MG63 (cell line): ENCODE results near the gene FBXO44. TPM values are rescaled to one million over a fixed set of nuclear protein-coding genes. Genes with fewer than 3 reads are reported as not detected.
A peak's percentile ranks its signal among the peaks of the same experiment; 100 is the strongest.

Experiments
- DNase-seq: peaks from one replicate; pipeline ENCODE4 v3.0.0-alpha.2; 2020
- H3K27me3 ChIP-seq: fragments of 250-450 bp; sonication (Bioruptor Pico); 2 replicates; pipeline ENCODE4 v1.5.1; 2020; ENCODE audit warnings: mild to moderate bottlenecking, moderate library complexity
- H3K36me3 ChIP-seq: fragments of 250-450 bp; sonication (Bioruptor Pico); 2 replicates; pipeline ENCODE4 v1.5.1; 2020; ENCODE audit warnings: mild to moderate bottlenecking, moderate library complexity
- H3K4me3 ChIP-seq: fragments of 250-450 bp; sonication (Bioruptor Pico); 2 replicates; pipeline ENCODE4 v1.5.1; 2020; ENCODE audit warnings: mild to moderate bottlenecking, moderate library complexity
- H3K9me3 ChIP-seq: fragments of 250-450 bp; sonication (Bioruptor Pico); 2 replicates; pipeline ENCODE4 v1.5.1; 2020; ENCODE audit warnings: mild to moderate bottlenecking, moderate library complexity
- total RNA-seq: library from RNA; depleted of rRNA; stranded (reverse); fragments of >200 nt; shearing (Covaris generic); gene quantifications from 2 replicates; pipeline ENCODE4 v1.2.3, GENCODE V29; 2014; ENCODE audit warnings: low replicate concordance

Gene FBXO44
- total RNA-seq, 1 experiment from 2014 or later: 23.1 TPM

DNA sequence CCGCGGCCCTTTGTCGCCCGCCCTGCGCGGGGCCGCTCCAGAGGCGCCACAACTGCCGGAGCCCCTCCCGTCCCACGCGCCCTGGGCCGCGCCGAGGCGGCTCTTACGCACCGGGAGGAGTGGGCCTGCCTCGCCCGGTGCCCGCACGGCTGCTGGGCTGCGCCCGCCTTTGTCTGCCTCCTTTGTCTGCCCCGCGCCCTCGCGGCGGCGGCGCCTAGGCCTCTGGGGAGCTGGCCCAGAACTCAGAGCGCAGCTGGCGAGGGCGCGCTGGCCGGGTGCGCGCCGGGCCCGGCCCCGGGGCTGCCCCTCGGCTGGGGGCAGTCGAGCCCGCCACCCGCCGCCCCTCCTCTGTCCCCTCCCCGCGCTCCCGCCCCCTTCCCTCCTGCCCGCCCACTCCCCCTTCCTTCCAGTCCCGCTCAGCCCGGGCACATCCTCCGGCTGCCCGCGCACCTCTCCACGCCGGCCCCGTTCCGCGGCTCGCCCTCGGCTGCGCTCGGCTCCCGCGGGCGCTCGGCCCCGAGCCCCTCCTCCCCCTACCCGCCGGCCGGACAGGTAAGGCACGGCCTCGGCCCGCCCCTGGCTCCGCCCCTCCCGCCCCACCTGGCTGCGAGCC is 36.7 kb downstream of the FBXO44 start, which contains the start of gene DRAXIN:
TSS of gene DRAXIN (plus strand) at position 409 of the 613 bp plus-strand sequence. CDS start 14,549 bp downstream, outside the sequence.
- Histone ChIP-seq H3K4me3 (no peak within 1 kb of the TSS), H3K27me3 (peaks cover 8% of the 10 kb centered on the region), H3K36me3 (no peaks in the 10 kb centered on the region), H3K9me3 (no peaks in the 10 kb centered on the region)
- peak; percentile 18 for DNase-seq

DNA sequence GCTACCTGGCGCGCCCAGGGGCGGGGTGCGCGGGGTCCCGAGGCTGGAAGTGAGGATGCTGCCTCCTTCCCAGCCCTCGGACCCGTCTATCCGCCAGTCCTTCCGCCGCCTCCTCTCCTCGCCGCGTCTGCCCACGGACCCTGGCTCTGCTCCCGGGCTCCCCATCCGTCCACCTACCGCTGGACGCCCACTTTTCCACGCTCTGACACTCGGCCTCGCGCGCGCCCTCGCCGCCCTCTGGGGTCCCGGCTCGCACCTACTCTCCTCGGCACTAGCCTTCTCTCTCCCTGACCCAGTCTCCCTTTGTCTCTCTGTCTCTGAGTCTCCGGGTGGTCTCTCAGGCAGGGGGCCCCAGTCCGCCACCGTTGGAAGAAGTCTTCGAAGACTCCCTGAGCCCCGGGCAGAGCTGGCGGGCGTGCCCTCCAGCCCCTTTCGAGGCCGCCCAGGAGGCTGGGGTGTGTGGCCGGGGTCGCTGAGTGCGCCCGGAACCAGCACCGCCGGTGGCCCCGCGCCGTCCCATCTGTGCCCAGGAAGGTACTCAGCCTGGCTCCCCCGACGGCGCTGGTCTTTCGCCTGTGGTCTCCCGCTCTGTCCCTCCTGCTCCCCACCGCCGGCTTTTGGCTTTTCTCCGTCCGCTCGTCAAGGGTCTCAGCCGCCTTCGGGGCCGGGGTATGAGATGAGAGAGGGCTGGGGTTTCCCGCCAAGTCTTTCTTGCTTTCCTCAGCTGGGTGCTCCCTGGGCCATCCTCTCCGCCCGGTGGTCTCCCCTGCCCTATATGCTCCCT is 37.4 kb downstream of the FBXO44 start:
- no peak for DNase-seq
- peaks cover 8% of the 10 kb centered on the region for H3K27me3 ChIP-seq

DNA sequence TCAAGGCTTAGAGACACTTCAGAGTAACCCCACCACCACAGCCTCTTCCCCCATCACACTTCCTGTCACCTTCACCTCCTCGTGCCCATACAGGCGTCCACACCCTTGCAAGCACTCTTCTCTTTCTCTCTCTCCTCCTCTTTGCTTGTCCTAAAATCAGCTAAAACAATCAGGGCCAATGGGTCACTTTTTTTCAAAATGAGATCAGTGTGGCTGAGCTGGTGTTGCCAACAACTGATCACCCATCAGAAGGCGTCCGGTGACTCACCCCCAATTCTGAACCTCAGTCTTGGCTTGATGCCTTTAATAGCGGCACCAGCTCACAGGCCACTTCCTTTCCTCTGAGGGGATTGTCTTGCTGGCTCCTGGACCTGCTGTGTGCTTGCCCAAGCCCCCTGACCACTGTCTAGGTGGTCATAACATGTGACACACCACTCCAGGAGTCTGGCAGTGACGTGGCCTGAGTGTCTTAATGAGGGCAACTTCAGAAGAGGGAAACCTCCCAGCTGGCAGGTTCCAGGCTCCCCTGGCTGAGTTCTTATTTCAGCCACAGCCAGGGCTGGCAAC is 38.4 kb downstream of the FBXO44 start:
- no peaks in the 10 kb centered on the region for H3K36me3 ChIP-seq
- peak; percentile 92 for DNase-seq
- no peaks in the 10 kb centered on the region for H3K9me3 ChIP-seq
- H3K4me3 ChIP-seq: no peak overlapping the region
- peaks cover 8% of the 10 kb centered on the region for H3K27me3 ChIP-seq

More for the DNA sequence above, 37.4 kb downstream of the FBXO44 start:
- H3K9me3 ChIP-seq: no peaks in the 10 kb centered on the region
- H3K4me3 ChIP-seq: no peak overlapping the region
- H3K36me3 ChIP-seq: no peaks in the 10 kb centered on the region

DNA sequence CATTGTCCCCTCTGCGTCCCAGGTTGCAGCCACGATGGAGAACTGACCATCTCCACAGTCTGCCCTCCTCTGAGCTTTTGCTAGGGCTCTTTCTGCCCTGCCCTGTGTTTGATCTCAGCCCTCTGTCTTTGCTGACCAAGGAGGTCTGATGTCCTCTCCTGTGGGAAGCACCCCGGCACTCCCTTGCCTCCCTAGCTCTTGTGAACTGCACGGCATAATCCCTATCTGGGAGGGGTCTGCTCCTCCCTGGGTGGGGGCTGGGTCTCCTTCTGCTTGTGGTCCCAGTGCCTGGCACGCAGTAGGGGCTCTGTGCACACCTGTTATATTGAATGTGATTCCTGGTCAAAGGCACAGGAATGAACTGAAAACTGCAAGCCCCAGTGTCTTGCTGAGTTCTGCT is 39.2 kb downstream of the FBXO44 start:
- Histone ChIP-seq H3K36me3 (no peaks in the 10 kb centered on the region), H3K4me3 (no peak overlapping the region), H3K27me3 (peaks cover 8% of the 10 kb centered on the region), H3K9me3 (no peaks in the 10 kb centered on the region)
- no peak for DNase-seq

DNA sequence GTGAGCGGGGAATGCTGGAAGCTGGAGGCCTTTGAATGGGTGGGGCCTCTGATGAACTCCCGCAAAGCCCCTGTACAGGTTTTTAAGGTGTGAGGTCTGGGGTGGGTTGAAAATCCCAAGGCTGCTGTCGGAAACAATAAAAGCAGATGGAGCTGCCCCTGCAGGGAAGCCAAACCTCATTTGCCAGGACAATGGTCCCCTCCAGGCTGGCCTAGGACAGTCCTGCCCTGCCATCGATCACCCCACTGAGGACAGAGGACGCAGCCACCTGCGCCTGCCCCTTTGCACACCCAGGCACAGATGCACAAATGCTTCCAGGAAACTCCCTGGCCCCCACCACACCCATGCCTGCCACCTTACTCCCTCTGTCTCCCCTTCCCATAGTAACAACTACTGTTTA is 41.2 kb downstream of the FBXO44 start:
- Histone ChIP-seq H3K27me3 (peaks cover 8% of the 10 kb centered on the region), H3K36me3 (no peaks in the 10 kb centered on the region), H3K4me3 (no peak overlapping the region), H3K9me3 (no peaks in the 10 kb centered on the region)
- DNase-seq: no peak

DNA sequence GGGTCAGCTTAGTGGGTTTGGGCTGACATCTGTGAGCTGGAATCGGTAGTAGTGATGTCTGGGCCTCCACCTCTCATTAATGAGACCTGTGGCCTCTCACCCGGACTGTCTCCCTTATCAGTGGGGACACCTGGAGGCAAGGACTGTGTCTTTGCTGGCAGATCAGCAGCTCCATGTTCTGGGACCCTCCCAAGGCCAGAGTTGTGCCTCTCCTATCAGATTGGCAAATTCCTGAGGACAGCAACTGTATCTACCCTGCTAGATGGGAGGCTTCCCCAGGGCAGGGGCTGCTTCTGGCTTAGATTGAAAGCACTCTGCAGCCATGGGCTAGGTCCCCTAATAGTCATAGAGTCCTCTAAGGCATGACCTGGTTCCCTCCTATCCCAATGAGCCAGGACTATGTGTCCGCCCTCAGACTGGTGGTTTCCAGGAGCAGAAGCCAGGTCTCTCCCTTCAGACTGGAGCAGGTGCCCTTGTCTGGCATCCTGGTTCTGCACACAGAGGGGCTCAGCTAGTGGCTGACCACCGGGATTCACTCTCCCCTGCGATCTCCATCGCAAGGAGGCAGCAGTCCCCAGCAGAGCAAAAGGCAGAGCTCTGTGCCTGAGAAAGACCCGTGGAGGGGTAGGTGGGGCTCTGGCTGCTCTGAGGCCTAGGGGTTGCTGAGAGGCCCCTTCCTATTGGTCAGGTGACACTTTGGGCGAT is 42.7 kb downstream of the FBXO44 start:
- peaks cover 2% of the 10 kb centered on the region for H3K27me3 ChIP-seq

DNA sequence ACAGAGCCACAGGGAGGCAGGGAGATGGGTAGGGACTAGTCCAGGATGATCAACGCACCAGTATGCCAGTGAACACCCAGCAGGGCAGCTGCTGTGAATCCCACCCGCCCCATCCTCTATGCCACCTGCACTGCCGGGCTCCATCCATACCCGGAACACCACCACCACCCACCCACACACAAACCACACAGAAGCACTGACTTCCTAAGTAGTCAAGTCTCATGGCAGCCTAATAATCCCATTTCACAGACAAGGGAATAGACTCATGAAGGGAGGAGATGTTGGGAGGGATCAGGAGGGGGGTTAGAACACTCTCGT is 43.2 kb downstream of the FBXO44 start:
- DNase-seq: no peak
- H3K9me3 ChIP-seq: no peaks in the 10 kb centered on the region

More for the DNA sequence above, 42.7 kb downstream of the FBXO44 start:
- no peaks in the 10 kb centered on the region for H3K36me3 ChIP-seq
- no peak for DNase-seq
- H3K4me3 ChIP-seq: no peak overlapping the region
- no peaks in the 10 kb centered on the region for H3K9me3 ChIP-seq

DNA sequence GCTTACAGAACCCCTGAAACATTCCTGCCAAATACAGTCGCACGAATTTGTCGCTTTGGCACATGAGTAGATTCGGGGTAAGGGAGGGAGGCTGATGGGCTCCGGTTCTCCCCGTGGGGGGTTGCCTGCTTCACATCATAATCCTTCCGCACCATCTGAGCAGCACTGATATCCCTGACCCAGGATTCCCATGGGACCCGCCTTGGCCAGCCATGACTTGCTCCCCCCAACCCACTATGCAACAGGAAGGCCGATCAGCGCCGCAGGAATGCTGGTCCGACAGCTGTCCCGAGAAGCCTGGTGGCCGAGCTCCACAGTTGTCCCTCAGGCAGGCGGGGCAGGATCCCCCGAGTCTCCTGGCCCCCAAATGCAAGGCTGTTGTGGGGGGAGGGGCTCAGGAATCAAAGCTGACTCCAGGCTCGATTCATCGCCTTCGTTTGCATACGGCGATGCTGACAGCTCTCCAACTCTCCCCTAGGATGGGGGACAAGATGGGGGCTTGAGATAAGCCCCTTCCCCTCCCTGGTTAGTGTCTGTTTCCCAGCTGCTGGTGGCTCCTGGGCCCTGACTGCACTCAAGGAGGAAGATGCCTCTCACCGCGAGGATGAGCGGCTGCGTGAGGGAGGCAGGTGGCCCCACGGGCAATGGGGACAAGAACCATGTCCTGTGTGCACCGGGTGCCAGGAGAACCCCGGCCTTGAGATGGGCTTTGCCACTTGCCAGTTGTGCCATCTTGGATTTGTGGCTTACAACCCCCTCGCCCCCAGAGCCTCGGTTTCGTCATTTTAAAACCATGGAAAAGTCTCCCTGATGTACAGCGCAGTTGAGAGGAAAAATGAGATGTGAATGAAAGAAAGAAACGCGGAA is 46.2 kb downstream of the FBXO44 start:
- DNase-seq: no peak
- Histone ChIP-seq H3K36me3 (no peaks in the 10 kb centered on the region), H3K27me3 (no peaks in the 10 kb centered on the region), H3K9me3 (no peaks in the 10 kb centered on the region), H3K4me3 (no peak overlapping the region)

More for the DNA sequence above, 43.2 kb downstream of the FBXO44 start:
- Histone ChIP-seq H3K36me3 (no peaks in the 10 kb centered on the region), H3K4me3 (no peak overlapping the region), H3K27me3 (no peaks in the 10 kb centered on the region)

DNA sequence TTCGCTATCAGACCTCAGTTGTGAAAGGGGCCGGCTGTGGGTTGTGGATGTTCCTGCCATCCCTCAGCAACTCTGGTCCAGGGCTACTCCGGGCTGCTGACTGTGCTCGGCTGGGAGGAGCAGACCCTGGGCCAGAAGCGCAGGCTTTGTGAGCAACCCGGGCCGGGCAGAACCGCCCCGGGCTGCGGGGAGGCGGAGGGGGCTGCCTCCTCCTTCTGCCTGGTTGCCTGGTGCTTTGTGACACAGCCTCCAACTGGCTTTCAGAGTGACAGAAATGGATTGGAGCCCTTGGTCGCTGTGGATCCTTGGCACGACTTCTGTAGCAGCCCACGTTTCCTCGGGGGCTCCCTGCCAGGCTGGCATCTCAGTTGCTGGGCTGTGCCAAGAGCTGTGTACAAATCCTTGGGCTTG is 46.9 kb downstream of the FBXO44 start:
- peak; percentile 40 for DNase-seq
- Histone ChIP-seq H3K27me3 (no peaks in the 10 kb centered on the region), H3K9me3 (no peaks in the 10 kb centered on the region), H3K4me3 (no peak overlapping the region), H3K36me3 (no peaks in the 10 kb centered on the region)

DNA sequence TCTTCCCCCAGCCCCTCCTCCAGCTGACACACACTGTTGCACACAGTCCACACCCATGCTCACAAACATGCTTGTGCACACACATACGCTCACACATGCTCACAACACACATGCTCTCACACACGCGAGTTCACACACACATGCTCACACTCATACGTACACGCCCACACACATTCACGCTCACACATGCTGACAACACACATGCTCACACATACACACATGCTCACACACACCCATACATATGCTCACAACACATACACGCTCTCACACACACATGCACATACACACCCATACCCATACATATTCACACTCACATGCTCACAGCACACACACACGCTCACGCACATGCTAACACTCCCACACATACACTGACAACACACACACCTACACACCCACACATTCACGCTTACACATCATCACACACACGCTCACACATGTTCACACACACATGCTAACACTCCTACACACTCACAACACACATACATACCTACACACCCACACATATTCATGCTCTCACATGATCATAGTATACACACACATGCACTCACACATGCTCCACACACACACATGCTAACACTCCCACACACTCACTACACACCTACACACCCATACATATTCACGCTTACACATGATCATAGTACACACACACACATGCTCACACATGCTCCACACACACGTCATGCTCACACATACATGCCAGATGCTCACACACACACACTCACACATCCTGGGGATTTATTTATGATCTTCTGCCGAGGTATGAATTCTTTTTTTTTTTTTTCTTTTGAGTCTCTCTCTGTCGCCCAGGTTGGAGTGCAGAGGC is 47.5 kb downstream of the FBXO44 start:
- DNase-seq: no peak
- no peaks in the 10 kb centered on the region for H3K36me3 ChIP-seq
- H3K4me3 ChIP-seq: no peak overlapping the region
- H3K9me3 ChIP-seq: no peaks in the 10 kb centered on the region
- no peaks in the 10 kb centered on the region for H3K27me3 ChIP-seq

DNA sequence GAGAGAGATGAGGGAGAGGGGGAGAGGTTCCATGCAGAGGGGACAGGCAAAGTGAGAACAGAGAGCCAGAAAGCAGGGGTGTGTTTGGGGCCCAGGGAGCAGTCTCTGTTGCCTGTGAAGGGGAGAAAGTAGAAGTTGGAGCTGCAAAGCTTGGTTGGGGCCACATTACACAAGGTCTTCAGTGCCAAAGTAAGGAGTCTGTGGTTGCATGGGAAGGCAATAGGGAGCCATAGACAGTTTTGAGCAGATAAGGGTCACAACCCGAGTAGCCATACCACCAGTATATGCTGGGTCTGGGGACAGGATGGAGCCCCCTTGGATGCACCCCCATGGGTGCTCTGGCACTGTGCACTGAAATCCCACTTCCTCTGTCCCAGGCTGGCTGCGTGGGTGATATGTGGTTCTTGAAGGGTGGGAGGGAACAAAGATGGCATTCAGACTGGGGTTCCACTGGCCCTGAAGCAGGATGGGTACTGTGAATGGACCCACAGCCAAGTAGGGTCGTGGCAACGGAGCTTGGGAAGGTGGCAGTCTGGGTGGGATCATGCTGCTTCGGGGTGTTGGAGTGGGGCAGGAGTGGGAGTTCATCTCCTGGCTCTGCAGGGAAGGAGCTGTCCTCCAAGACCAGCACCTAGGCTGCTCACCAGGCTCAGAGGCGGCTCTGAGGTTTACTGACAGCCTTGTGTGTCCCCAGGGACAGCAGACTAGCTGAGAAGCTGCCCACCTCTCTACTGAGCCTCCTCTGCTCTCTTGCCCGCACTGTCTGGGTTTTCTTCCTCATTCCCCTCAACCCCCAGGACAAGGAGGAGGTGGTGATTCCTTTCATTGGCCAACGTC is 48.9 kb downstream of the FBXO44 start:
- no peaks in the 10 kb centered on the region for H3K9me3 ChIP-seq
- no peaks in the 10 kb centered on the region for H3K36me3 ChIP-seq
- H3K4me3 ChIP-seq: no peak overlapping the region
- no peak for DNase-seq
- H3K27me3 ChIP-seq: no peaks in the 10 kb centered on the region

DNA sequence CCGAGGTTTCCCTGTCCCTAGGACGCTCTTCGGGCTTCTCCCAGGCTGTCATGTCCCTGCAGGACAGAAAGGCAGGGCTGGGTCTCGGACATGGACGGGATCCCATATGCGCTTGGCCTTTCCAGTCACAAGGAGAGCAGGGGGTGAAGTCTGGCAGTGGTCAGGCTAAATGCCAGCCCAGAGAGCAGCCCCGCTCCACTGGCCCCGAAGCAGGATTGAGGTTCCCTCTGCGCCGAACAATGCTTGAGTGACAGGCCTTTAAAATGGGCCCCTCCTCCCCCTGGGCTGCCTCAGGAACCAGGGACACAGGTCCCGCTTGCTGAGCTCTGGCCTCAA is 49.5 kb downstream of the FBXO44 start:
- Histone ChIP-seq H3K27me3 (no peaks in the 10 kb centered on the region), H3K4me3 (no peak overlapping the region), H3K9me3 (no peaks in the 10 kb centered on the region), H3K36me3 (no peaks in the 10 kb centered on the region)
- no peak for DNase-seq

DNA sequence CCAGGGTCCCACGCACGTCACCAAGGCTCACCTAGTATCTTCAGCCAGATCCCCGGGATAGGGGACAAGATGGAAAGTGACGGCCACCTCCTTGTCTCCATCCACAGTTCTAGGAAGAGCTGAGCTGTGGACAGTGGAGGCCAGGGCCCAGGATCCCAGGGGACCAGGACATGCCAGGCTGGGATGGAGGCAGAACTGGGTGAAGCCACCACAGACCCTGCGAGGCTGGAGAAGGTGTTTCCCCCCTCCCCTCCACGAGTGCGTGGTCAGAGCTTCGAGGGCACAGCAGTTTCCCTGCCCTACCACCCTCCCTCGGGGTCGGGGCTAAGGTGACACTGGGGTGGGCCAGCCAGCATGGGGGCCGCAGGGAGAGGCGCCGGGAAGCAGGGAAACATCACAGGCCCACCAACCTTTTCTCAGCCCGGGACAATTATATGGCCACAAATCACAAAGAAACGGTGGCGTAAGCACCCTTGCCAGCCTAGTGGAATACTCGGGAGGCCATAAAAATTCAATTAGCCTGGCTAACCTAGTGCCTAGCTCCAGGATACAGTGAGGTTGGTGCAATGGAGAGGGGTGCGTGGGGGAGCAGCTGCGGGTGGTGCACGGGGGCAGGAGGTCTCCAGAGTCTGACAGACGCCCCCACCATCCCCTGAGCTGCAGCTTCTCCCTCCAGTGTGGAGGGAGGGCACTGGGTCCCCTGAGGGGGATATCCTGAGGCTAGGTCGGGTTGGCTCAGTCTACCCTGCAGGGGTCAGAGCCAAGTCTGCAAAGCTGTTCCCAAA is 50.2 kb downstream of the FBXO44 start:
- no peaks in the 10 kb centered on the region for H3K36me3 ChIP-seq
- no peaks in the 10 kb centered on the region for H3K27me3 ChIP-seq
- H3K9me3 ChIP-seq: no peaks in the 10 kb centered on the region
- no peak for DNase-seq
- H3K4me3 ChIP-seq: no peak overlapping the region

DNA sequence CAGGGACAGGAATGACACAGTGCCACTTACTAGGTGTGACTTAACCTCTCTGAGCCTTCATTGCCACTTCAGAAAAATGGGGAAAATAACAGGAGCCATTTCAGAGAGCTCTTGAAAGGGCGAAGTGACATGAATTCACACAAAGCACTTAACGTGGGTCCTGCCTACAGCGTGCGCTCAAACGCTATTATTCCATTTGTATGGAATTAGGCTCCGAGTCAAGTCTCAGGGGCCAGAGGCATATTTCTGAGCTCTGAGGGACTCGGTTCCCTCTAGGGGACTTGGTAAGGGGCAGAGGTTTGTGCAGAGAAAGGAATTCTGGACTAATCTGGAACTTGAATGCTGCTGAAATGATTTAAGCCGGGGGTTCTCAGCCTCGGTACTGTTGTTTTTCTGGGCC is 50.9 kb downstream of the FBXO44 start:
- DNase-seq: no peak
- no peaks in the 10 kb centered on the region for H3K27me3 ChIP-seq
- H3K4me3 ChIP-seq: no peak overlapping the region
- H3K9me3 ChIP-seq: no peaks in the 10 kb centered on the region
- no peaks in the 10 kb centered on the region for H3K36me3 ChIP-seq
